Panc1 (cell line): ENCODE data around the gene CPA1. TPM values are rescaled to one million over a fixed set of nuclear protein-coding genes. Genes with fewer than 3 reads are reported as not detected.

ENCODE experiments used
- ATAC-seq: fragments of 200-7000 bp; cut with Tn5 transposase; 2 replicates; pipeline ENCODE4 v1.9.1; 2020; ENCODE audit warnings: mild to moderate bottlenecking, moderate library complexity
- BruUV-seq: library from RNA; stranded (reverse); fragments of 400-500 nt; replicated peaks from 2 replicates; lab custom pipeline; 2021; lab: Mats Ljungman, UMichigan
- CTCF ChIA-PET: fragments of 300-600 bp; sonication (Branson Sonifier 250); formaldehyde crosslinking; loops from one replicate; lab custom pipeline; 2022; ENCODE audit warnings: antibody characterized with exemption; lab: Charles Lee
- POLR2A ChIA-PET: fragments of 300-600 bp; sonication (Branson Sonifier 250); formaldehyde crosslinking; loops from one replicate; lab custom pipeline; 2022; ENCODE audit warnings: antibody characterized with exemption; lab: Charles Lee
- DNase-seq: peaks from one replicate; pipeline ENCODE4 v3.0.0-alpha.2; 2010; ENCODE audit warnings: low read depth, low spot score
- H3K27ac ChIP-seq: 2 replicates; pipeline ENCODE4 v1.5.1; 2011; ENCODE audit warnings: mild to moderate bottlenecking, low read length, inconsistent platforms
- H3K27me3 ChIP-seq: fragments of 200-500 bp; sonication (Bioruptor generic); 2 replicates; pipeline ENCODE4 v1.6.0; 2014; ENCODE audit warnings: low read length, inconsistent platforms; ENCODE audit not compliant: control insufficient read depth, insufficient read depth
- H3K36me3 ChIP-seq: fragments of 200-500 bp; sonication (Bioruptor generic); 2 replicates; pipeline ENCODE4 v1.5.1; 2014; ENCODE audit warnings: inconsistent platforms, mild to moderate bottlenecking, low read length, moderate library complexity; ENCODE audit not compliant: control insufficient read depth, insufficient read depth
- H3K4me1 ChIP-seq: 2 replicates; pipeline ENCODE4 v1.5.1; 2011; ENCODE audit warnings: inconsistent platforms, mild to moderate bottlenecking, low read length, moderate library complexity; ENCODE audit not compliant: control insufficient read depth, insufficient read depth
- H3K4me3 ChIP-seq, 2 experiments: 2 replicates each; pipeline ENCODE4 v1.5.1; 2011 to 2012; ENCODE audit warnings: low read depth in 2 of 2, low read length in 2 of 2, mild to moderate bottlenecking in 2 of 2, inconsistent platforms in 1 of 2, moderate library complexity in 1 of 2
- H3K9me3 ChIP-seq: fragments of 200-500 bp; sonication (Bioruptor generic); 2 replicates; pipeline ENCODE4 v1.5.1; 2014; ENCODE audit warnings: low read depth, mild to moderate bottlenecking, inconsistent platforms, low read length, moderate library complexity; ENCODE audit not compliant: control insufficient read depth, insufficient read depth
- CTCF ChIP-seq: fragments of 450-650 bp; IDR thresholded peaks from 2 replicates; pipeline ENCODE4 v1.5.1; 2017; ENCODE audit warnings: mild to moderate bottlenecking
- POLR2AphosphoS5 ChIP-seq: IDR thresholded peaks from 2 replicates; pipeline ENCODE4 v1.6.1; 2012; ENCODE audit warnings: mild to moderate bottlenecking, low read depth, low read length, moderate library complexity
- REST ChIP-seq, 2 experiments: IDR thresholded peaks; 2 replicates each; pipeline ENCODE4 v1.6.1; 2011 to 2012; ENCODE audit warnings: low read depth in 2 of 2, control low read depth in 1 of 2, low read length in 1 of 2, mild to moderate bottlenecking in 1 of 2, moderate library complexity in 1 of 2; ENCODE audit not compliant: insufficient read depth in 1 of 2
- SIN3A ChIP-seq: IDR thresholded peaks from 2 replicates; pipeline ENCODE4 v1.6.1; 2012; ENCODE audit warnings: low read depth, mild to moderate bottlenecking, low read length, moderate library complexity, borderline replicate concordance; ENCODE audit not compliant: insufficient read depth
- TCF7L2 ChIP-seq: IDR thresholded peaks from 2 replicates; pipeline ENCODE4 v1.6.1; 2011; ENCODE audit warnings: mild to moderate bottlenecking, low read depth, low read length, inconsistent platforms
- in situ Hi-C: cut with HindIII; loops from 2 replicates; pipeline ENCODE4 v1.10.0; 2016; ENCODE audit warnings: low sequenced_read_pairs, low pct_unique_long_range_greater_than_20kb
- intact Hi-C: fragments of 100-400 bp; cut with micrococcal nuclease; formaldehyde crosslinking; loops from one replicate; pipeline ENCODE4 v1.10.0; 2022; ENCODE audit not compliant: unreplicated experiment
- total RNA-seq: library from RNA; stranded (reverse); gene quantifications from one replicate; pipeline ENCODE4 v1.2.1, GENCODE V29; 2021; ENCODE audit not compliant: unreplicated experiment

CPA1 gene
- total RNA-seq, 1 experiment from 2014 or later = 7.6 TPM

DNA sequence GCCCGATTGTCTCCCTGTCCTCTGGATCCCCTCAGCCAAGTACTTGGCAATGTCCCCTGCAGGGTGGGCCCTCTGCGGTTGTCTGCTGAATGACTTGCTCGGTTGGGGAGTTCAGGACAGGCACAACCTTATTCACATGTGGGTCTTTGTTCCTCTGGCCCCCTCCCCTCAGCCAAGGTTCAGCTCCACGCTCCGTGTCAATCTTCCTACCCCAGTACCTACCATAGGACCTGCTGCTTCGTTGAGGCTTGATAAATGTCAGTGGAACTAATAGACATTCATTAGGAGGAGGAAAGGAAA lies 28.6 kb upstream of the CPA1 start:
- Histone ChIP-seq H3K27ac (no peak overlapping the region), H3K27me3 (no peaks in the 10 kb centered on the region), H3K9me3 (no peaks in the 10 kb centered on the region), H3K36me3 (no peaks in the 10 kb centered on the region), H3K4me3 (no peak overlapping the region), H3K4me1 (peaks cover 11% of the 10 kb centered on the region)
- no peak for TF ChIP-seq TCF7L2
- TF ChIP-seq SIN3A = no peak
- no peak for TF ChIP-seq REST (IDR thresholded peaks at IDR 0.05; ENCODE audit: insufficient read depth in 1 of 2, low read depth in 2 of 2, low read length in 1 of 2)
- no peak for TF ChIP-seq POLR2AphosphoS5
- no peak for TF ChIP-seq CTCF
- in situ Hi-C loops (no loop called here), intact Hi-C loops (no loop called here)
- no peak for DNase-seq
- CTCF ChIA-PET = no interaction called here
- no TSS peak for BruUV-seq
- ATAC-seq = no peak
- POLR2A ChIA-PET = no interaction called here

DNA sequence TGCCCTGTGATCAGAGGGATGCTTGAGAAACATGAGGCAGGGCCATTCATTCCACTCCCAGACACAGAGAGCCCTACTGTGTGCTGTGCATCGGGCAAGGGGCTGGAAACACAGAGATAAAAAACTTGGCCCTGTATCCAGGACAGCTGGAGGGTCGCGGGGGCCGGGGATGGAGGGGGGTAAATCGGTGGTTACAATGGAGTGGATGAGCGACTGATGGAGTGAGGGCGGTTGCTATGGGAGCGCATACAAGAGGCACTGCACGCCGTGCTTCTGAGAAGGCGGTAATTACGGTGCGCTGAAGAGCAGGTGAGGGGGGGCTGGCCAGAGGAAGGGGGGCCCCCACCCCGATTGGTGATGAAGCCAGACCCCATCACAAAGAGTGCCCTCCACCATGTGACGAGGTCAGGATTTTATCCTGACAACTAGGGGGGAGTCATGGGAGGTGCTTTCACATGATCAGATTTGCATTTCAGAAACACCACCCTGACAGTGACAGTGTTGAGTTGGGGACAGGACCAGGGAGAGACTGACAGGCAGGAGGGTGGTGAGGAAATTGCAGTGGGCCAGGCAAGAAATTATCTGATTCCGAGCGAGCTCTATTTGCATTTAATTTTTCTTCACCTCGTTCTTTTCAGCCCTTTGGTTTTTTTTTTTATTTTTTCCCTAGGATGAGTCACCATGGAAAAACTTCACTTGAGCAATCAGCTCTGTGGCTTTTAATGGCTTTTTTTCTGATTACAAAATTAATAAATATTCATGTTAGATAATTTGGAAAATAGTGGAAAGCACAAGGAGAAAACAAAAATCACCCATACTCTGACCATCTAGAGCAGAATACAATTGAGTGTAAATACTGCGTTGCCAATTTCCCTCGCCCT lies 27.9 kb upstream of the CPA1 start:
- TF ChIP-seq POLR2AphosphoS5 (no peak), SIN3A (no peak), CTCF (no peak), TCF7L2 (no peak), REST (IDR thresholded peaks at IDR 0.05; ENCODE audit: insufficient read depth in 1 of 2, low read depth in 2 of 2, low read length in 1 of 2) (no peak)
- CTCF ChIA-PET = no interaction called here
- no TSS peak for BruUV-seq
- H3K27ac ChIP-seq = no peak overlapping the region
- no peaks in the 10 kb centered on the region for H3K27me3 ChIP-seq
- H3K9me3 ChIP-seq = no peaks in the 10 kb centered on the region
- peaks cover 15% of the 10 kb centered on the region for H3K4me1 ChIP-seq
- in situ Hi-C loops = no loop called here
- no peaks in the 10 kb centered on the region for H3K36me3 ChIP-seq
- POLR2A ChIA-PET = interaction anchor here (0.7 kb wide), 1 partner anchor 118 kb away, joined by 4 read pairs; no protein-coding TSS in a partner anchor
- DNase-seq = no peak
- ATAC-seq = no peak
- no peak overlapping the region for H3K4me3 ChIP-seq
- intact Hi-C loops = no loop called here
